ENCODE results near the gene AOAH.
"Not testable (repeated sequence)": the region's sequence is repeated elsewhere in the genome, so short reads cannot be mapped to it uniquely, and the experiment has no call there.

The AOAH gene

DNA sequence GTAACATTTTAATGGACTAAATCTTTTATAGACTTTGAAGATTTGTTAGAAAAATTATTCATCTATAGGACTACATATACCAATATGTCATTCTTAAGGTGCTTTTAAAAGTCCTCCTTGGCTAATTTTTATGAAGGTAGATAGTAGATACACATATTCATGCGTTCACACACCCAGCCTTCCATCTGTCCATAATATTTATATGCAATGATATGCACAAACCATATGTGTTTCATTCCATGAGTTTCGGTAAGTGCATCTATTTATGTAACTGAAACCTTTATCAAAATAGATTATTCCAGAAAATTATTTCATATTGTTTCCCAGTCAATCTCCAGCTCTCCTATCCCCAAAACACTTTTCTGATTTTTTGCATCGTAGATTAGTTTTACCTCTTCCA lies 233.0 kb downstream of the AOAH start:
- Histone ChIP-seq H3K9me2 (replicated peaks; ENCODE audit: low read depth, low read length) (no peaks in the 10 kb centered on the region), H3F3A (ENCODE audit: low read depth) (no peaks in the 10 kb centered on the region), H4K20me1 (ENCODE audit: insufficient read depth, low read length, poor library complexity, severe bottlenecking) (no peaks in the 10 kb centered on the region), H3K79me2 (ENCODE audit: insufficient read depth, low read length) (no peaks in the 10 kb centered on the region), H3K4me3 (ENCODE audit: low read length, poor library complexity, severe bottlenecking) (no peak overlapping the region), H2AFZ (ENCODE audit: low read length) (no peak overlapping the region), H3K4me2 (ENCODE audit: low read depth, low read length, poor library complexity, severe bottlenecking) (no peak overlapping the region), H3K27me3 (ENCODE audit: insufficient read depth, low read length, poor library complexity, severe bottlenecking) (no peaks in the 10 kb centered on the region), H3K9me3 (ENCODE audit: insufficient read depth, low read depth, low read length) (no peaks in the 10 kb centered on the region), H3K36me3 (ENCODE audit: insufficient read depth, low read length) (no peaks in the 10 kb centered on the region), H3K4me1 (ENCODE audit: insufficient read depth, low read length, poor library complexity, severe bottlenecking) (no peaks in the 10 kb centered on the region), H3K9ac (ENCODE audit: low read depth, low read length, poor library complexity, severe bottlenecking) (no peak overlapping the region)
- TF ChIP-seq, protein P1, sequence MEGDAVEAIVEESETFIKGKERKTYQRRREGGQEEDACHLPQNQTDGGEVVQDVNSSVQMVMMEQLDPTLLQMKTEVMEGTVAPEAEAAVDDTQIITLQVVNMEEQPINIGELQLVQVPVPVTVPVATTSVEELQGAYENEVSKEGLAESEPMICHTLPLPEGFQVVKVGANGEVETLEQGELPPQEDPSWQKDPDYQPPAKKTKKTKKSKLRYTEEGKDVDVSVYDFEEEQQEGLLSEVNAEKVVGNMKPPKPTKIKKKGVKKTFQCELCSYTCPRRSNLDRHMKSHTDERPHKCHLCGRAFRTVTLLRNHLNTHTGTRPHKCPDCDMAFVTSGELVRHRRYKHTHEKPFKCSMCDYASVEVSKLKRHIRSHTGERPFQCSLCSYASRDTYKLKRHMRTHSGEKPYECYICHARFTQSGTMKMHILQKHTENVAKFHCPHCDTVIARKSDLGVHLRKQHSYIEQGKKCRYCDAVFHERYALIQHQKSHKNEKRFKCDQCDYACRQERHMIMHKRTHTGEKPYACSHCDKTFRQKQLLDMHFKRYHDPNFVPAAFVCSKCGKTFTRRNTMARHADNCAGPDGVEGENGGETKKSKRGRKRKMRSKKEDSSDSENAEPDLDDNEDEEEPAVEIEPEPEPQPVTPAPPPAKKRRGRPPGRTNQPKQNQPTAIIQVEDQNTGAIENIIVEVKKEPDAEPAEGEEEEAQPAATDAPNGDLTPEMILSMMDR (conservative IDR thresholded peaks at IDR 0.05; ENCODE audit: low read length), result no peak
- TF ChIP-seq EZH2phosphoT487 (IDR thresholded peaks at IDR 0.05; ENCODE audit: borderline replicate concordance), result no peak

DNA sequence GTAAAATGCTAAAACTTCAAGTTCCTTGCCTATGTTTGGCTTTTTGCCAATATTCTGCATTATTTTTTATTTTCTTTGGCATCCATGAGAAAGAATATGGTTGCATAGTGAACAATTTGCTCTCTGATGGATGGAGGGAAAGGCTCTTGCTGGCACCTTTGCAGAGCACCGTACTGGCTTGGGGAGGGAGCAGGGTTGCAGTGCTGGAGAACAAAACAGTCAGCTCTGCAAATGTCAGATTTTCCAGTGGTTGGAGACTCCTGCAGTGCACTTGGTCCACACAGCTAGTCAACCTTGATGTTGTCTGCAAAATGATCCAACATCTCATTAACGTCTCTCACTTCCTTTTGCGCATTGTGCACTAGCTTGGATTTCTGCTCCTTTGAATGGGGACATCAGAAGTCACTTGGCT lies 233.9 kb downstream of the AOAH start:
- no peaks in the 10 kb centered on the region for H3K36me3 ChIP-seq (ENCODE audit: insufficient read depth, low read length)
- H3K9me2 ChIP-seq (replicated peaks; ENCODE audit: low read depth, low read length), result no peaks in the 10 kb centered on the region
- H3K79me2 ChIP-seq (ENCODE audit: insufficient read depth, low read length), result no peaks in the 10 kb centered on the region
- no peaks in the 10 kb centered on the region for H3K9me3 ChIP-seq (ENCODE audit: insufficient read depth, low read depth, low read length)
- TF ChIP-seq, protein P1 (conservative IDR thresholded peaks at IDR 0.05; ENCODE audit: low read length), result no peak
- no peak for TF ChIP-seq EZH2phosphoT487 (IDR thresholded peaks at IDR 0.05; ENCODE audit: borderline replicate concordance)
- H4K20me1 ChIP-seq (ENCODE audit: insufficient read depth, low read length, poor library complexity, severe bottlenecking), result no peaks in the 10 kb centered on the region
- no peaks in the 10 kb centered on the region for H3K27me3 ChIP-seq (ENCODE audit: insufficient read depth, low read length, poor library complexity, severe bottlenecking)
- H3K4me2 ChIP-seq (ENCODE audit: low read depth, low read length, poor library complexity, severe bottlenecking), result no peak overlapping the region
- no peak overlapping the region for H3K9ac ChIP-seq (ENCODE audit: low read depth, low read length, poor library complexity, severe bottlenecking)
- no peaks in the 10 kb centered on the region for H3K4me1 ChIP-seq (ENCODE audit: insufficient read depth, low read length, poor library complexity, severe bottlenecking)
- H3F3A ChIP-seq (ENCODE audit: low read depth), result no peaks in the 10 kb centered on the region
- no peak overlapping the region for H2AFZ ChIP-seq (ENCODE audit: low read length)
- no peak overlapping the region for H3K4me3 ChIP-seq (ENCODE audit: low read length, poor library complexity, severe bottlenecking)

DNA sequence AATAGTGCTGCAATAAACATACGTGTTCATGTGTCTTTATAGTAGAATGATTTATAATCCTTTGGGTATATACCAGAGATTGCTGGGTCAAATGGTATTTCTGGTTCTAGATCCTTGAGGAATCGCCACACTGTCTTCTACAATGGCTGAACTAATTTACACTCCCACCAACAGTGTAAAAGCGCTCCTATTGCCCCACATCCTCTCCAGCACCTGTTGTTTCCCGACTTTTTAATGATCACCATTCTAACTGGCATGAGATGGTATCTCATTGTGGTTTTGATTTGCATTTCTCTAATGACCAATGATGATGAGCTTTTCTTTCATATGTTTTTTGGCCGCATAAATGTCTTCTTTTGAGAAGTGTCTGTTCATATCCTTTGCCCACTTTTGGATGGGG lies 235.6 kb downstream of the AOAH start:
- H4K20me1 ChIP-seq (ENCODE audit: insufficient read depth, low read length, poor library complexity, severe bottlenecking); H3K4me1 ChIP-seq (ENCODE audit: insufficient read depth, low read length, poor library complexity, severe bottlenecking); H3K36me3 ChIP-seq (ENCODE audit: insufficient read depth, low read length); H3K9ac ChIP-seq (ENCODE audit: low read depth, low read length, poor library complexity, severe bottlenecking); H3K4me2 ChIP-seq (ENCODE audit: low read depth, low read length, poor library complexity, severe bottlenecking); H3K9me3 ChIP-seq (ENCODE audit: insufficient read depth, low read depth, low read length); H3K9me2 ChIP-seq (replicated peaks; ENCODE audit: low read depth, low read length); H3K27me3 ChIP-seq (ENCODE audit: insufficient read depth, low read length, poor library complexity, severe bottlenecking); H3F3A ChIP-seq (ENCODE audit: low read depth); H3K79me2 ChIP-seq (ENCODE audit: insufficient read depth, low read length); H2AFZ ChIP-seq (ENCODE audit: low read length); H3K4me3 ChIP-seq (ENCODE audit: low read length, poor library complexity, severe bottlenecking): not testable (repeated sequence)

DNA sequence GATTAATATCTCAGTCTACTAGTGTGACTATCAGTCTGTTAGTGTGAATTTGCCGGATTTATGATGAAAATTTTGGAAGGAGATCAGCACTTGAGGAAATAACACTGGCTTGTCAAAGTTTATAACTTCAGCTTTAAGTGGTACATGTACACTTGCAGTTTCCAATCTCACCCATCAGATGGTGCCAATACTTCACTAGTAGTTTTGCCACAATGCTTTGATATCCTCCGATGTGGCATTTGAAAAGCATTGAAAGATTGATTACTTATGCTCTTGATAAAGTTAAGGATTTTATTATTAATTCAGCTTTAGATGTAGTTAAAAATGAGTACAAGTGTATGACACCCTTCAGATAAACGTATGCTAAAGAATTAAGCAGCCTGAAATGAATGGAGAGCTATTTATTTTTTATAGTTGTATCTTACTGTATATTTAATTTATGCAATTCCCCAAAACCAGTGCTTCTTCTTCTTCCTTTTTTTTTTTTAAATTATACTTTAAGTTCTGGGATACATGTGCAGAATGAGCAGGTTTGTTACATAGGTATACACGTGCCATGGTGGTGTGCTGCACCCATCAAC lies 236.4 kb downstream of the AOAH start:
- Histone ChIP-seq H3K9me2 (replicated peaks; ENCODE audit: low read depth, low read length) (no peaks in the 10 kb centered on the region), H3K36me3 (ENCODE audit: insufficient read depth, low read length) (no peaks in the 10 kb centered on the region), H3K27me3 (ENCODE audit: insufficient read depth, low read length, poor library complexity, severe bottlenecking) (no peaks in the 10 kb centered on the region), H4K20me1 (ENCODE audit: insufficient read depth, low read length, poor library complexity, severe bottlenecking) (no peaks in the 10 kb centered on the region), H3K79me2 (ENCODE audit: insufficient read depth, low read length) (no peaks in the 10 kb centered on the region), H3K4me3 (ENCODE audit: low read length, poor library complexity, severe bottlenecking) (no peak overlapping the region), H3F3A (ENCODE audit: low read depth) (no peaks in the 10 kb centered on the region), H2AFZ (ENCODE audit: low read length) (no peak overlapping the region), H3K9ac (ENCODE audit: low read depth, low read length, poor library complexity, severe bottlenecking) (no peak overlapping the region), H3K4me1 (ENCODE audit: insufficient read depth, low read length, poor library complexity, severe bottlenecking) (no peaks in the 10 kb centered on the region), H3K4me2 (ENCODE audit: low read depth, low read length, poor library complexity, severe bottlenecking) (no peak overlapping the region), H3K9me3 (ENCODE audit: insufficient read depth, low read depth, low read length) (no peaks in the 10 kb centered on the region)
- TF ChIP-seq, protein P1 (conservative IDR thresholded peaks at IDR 0.05; ENCODE audit: low read length), result peak; percentile 94
- TF ChIP-seq EZH2phosphoT487 (IDR thresholded peaks at IDR 0.05; ENCODE audit: borderline replicate concordance), result no peak

Measured in Loucy (cell line).